DOHH2 (cell line): Measurements from ENCODE around the gene TUBB1.
A peak's percentile ranks its signal among the peaks of the same experiment; 100 is the strongest.

Experiments
- H3F3A ChIP-seq: fragments of 200-600 bp; sonication (generic), shearing (Covaris generic); 2 replicates; pipeline ENCODE4 v1.6.0; 2016; ENCODE audit warnings: antibody characterized with exemption, mild to moderate bottlenecking; ENCODE audit not compliant: control insufficient read depth, insufficient read depth
- H3K27ac ChIP-seq: fragments of 200-600 bp; sonication (generic); 2 replicates; pipeline ENCODE4 v1.5.1; 2014; ENCODE audit warnings: low read depth, mild to moderate bottlenecking, low read length, moderate library complexity
- H3K27me3 ChIP-seq: fragments of 200-600 bp; sonication (generic); 2 replicates; pipeline ENCODE4 v1.6.1; 2014; ENCODE audit warnings: mild to moderate bottlenecking, low read length, mixed read lengths; ENCODE audit not compliant: control insufficient read depth
- H3K36me3 ChIP-seq: fragments of 200-600 bp; sonication (generic); 2 replicates; pipeline ENCODE4 v1.6.1; 2014; ENCODE audit warnings: mild to moderate bottlenecking, low read length, moderate library complexity, mixed read lengths; ENCODE audit not compliant: control insufficient read depth
- H3K4me1 ChIP-seq: fragments of 200-600 bp; sonication (generic); 2 replicates; pipeline ENCODE4 v1.6.1; 2014; ENCODE audit warnings: mild to moderate bottlenecking, low read length, mixed read lengths; ENCODE audit not compliant: control insufficient read depth
- H3K4me2 ChIP-seq: fragments of 200-600 bp; sonication (generic); 2 replicates; pipeline ENCODE4 v1.6.0; 2014; ENCODE audit warnings: mild to moderate bottlenecking, low read length, moderate library complexity
- H3K4me3 ChIP-seq: fragments of 200-600 bp; sonication (generic); 2 replicates; pipeline ENCODE4 v1.5.1; 2014; ENCODE audit warnings: mild to moderate bottlenecking, low read length, mixed read lengths
- H3K79me2 ChIP-seq: fragments of 200-600 bp; sonication (generic); 2 replicates; pipeline ENCODE4 v1.6.1; 2014; ENCODE audit warnings: mild to moderate bottlenecking, low read length, mixed read lengths; ENCODE audit not compliant: control insufficient read depth
- H3K9me2 ChIP-seq: fragments of 200-600 bp; sonication (generic); replicated peaks from 2 replicates; pipeline ENCODE4 v1.6.1; 2014; ENCODE audit warnings: mild to moderate bottlenecking, low read length, mixed read lengths; ENCODE audit not compliant: control insufficient read depth
- H3K9me3 ChIP-seq: fragments of 200-600 bp; sonication (generic); 2 replicates; pipeline ENCODE4 v1.6.1; 2014; ENCODE audit warnings: antibody characterized with exemption, low read length, mixed read lengths; ENCODE audit not compliant: control insufficient read depth, insufficient read depth
- H4K20me1 ChIP-seq: fragments of 200-600 bp; sonication (generic); 2 replicates; pipeline ENCODE4 v1.6.0; 2014; ENCODE audit warnings: low read depth, mild to moderate bottlenecking, antibody characterized with exemption, low read length, moderate library complexity; ENCODE audit not compliant: control insufficient read depth, insufficient read depth
- CTCF ChIP-seq: fragments of 200-600 bp; sonication (generic); IDR thresholded peaks from one replicate; pipeline ENCODE4 v1.5.1; 2014; ENCODE audit warnings: antibody characterized with exemption, mild to moderate bottlenecking, low read depth, low read length; ENCODE audit not compliant: poor library complexity, severe bottlenecking
- EZH2phosphoT487 ChIP-seq: fragments of 200-600 bp; sonication (generic); IDR thresholded peaks from 2 replicates; pipeline ENCODE4 v1.6.1; 2017; ENCODE audit warnings: borderline replicate concordance, mild to moderate bottlenecking, antibody characterized with exemption, low read length, moderate library complexity, mixed read lengths

Gene TUBB1

GRCh38 chr20:58975353-58975752 lies 43.9 kb upstream of the TUBB1 start:
- H3F3A ChIP-seq, result peaks cover 5% of the 10 kb centered on the region; the same call in 1 of the 2 replicates
- H3K79me2 ChIP-seq, result no peaks in the 10 kb centered on the region
- no peak overlapping the region for H3K4me2 ChIP-seq
- H3K4me3 ChIP-seq, result no peak overlapping the region
- no peaks in the 10 kb centered on the region for H3K36me3 ChIP-seq
- H3K4me1 ChIP-seq, result peaks cover 26% of the 10 kb centered on the region
- H3K9me3 ChIP-seq, result no peaks in the 10 kb centered on the region
- H3K27ac ChIP-seq, result no peak overlapping the region
- TF ChIP-seq CTCF, result no peak
- TF ChIP-seq EZH2phosphoT487, result no peak
- H3K27me3 ChIP-seq, result no peaks in the 10 kb centered on the region
- H4K20me1 ChIP-seq, result no peaks in the 10 kb centered on the region
- no peaks in the 10 kb centered on the region for H3K9me2 ChIP-seq

GRCh38 chr20:58976061-58976730 lies 43.0 kb upstream of the TUBB1 start:
- H4K20me1 ChIP-seq, result no peaks in the 10 kb centered on the region
- TF ChIP-seq EZH2phosphoT487, result no peak
- TF ChIP-seq CTCF, result no peak
- H3K36me3 ChIP-seq, result no peaks in the 10 kb centered on the region
- H3K27ac ChIP-seq, result no peak overlapping the region
- H3F3A ChIP-seq, result peaks cover 5% of the 10 kb centered on the region; the same call in 1 of the 2 replicates
- H3K27me3 ChIP-seq, result no peaks in the 10 kb centered on the region
- H3K4me2 ChIP-seq, result no peak overlapping the region
- H3K4me1 ChIP-seq, result peaks cover 26% of the 10 kb centered on the region
- H3K9me3 ChIP-seq, result no peaks in the 10 kb centered on the region
- H3K4me3 ChIP-seq, result no peak overlapping the region
- H3K79me2 ChIP-seq, result no peaks in the 10 kb centered on the region
- no peaks in the 10 kb centered on the region for H3K9me2 ChIP-seq

GRCh38 chr20:58978351-58979190 lies 40.7 kb upstream of the TUBB1 start:
- Histone ChIP-seq H3F3A (peaks cover 5% of the 10 kb centered on the region; the same call in 1 of the 2 replicates), H3K36me3 (peaks cover 4% of the 10 kb centered on the region; the same call in 1 of the 2 replicates), H3K27me3 (no peaks in the 10 kb centered on the region), H3K9me2 (no peaks in the 10 kb centered on the region), H3K4me3 (no peak overlapping the region), H3K4me1 (peaks cover 41% of the 10 kb centered on the region), H3K4me2 (peak overlapping the region; percentile 5), H3K79me2 (peaks cover 22% of the 10 kb centered on the region), H3K27ac (no peak overlapping the region), H3K9me3 (no peaks in the 10 kb centered on the region), H4K20me1 (no peaks in the 10 kb centered on the region)
- TF ChIP-seq CTCF (no peak), EZH2phosphoT487 (no peak)
